ENCODE data around the gene DCXR. TPM values are rescaled to one million over a fixed set of nuclear protein-coding genes. Genes with fewer than 3 reads are reported as not detected.

The DCXR gene
- total and polyA plus RNA-seq, 10 of the 15 experiments (the other 5 are each of a cell fraction or from before 2014, with no cell fraction given), result 12.3 to 139 (median 88.9) TPM

DNA sequence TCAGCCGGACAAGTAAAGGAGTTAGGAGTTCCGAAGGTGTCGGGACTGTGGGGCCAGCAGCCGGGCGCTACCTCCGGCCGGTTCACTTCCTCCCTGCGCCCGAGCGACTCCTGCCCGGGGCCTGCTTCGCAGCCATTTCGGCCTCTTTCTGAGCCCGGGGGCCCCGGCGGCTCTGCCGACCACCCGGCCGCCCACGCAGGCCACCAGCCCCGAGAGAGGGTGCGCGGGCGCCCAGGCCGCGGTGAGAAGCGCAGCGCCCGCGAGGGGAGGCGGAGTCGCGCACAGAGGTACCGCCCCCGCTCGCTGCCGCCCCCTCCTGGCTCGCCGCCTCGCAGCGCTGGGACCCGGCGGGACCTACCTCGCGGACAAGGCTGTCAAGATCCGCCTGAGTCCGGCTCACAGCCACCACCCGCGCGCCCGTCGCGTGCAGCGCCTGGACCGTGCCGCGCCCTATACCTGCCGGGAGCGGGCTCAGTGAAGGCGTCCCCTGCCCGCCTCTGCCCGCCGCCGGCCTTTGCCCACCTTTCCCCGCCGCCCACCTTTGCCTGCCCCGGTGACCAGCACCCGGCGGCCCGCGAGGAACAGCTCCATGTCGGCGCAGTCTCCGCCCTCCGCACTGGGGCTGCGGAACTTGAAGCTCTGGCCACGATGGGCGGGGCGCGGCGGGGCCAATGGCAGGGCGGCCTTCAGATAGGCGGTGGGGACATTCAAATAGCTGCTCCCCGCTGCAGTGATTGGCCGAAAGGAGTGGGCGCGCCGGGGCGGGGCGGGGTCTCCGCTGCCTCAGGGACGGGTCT lies at the start of gene DCXR (continued):
- TF ChIP-seq EP300 (IDR thresholded peaks at IDR 0.05; ENCODE audit: borderline replicate concordance in 1 of 2, control insufficient read depth in 1 of 2, low read depth in 2 of 2, low read length in 2 of 2), result no peak
- no peak for TF ChIP-seq PML (IDR thresholded peaks at IDR 0.05; ENCODE audit: low read length)
- TF ChIP-seq ZNF384 (IDR thresholded peaks at IDR 0.05; ENCODE audit: borderline replicate concordance, low read depth, low read length), result no peak
- peak; percentile 99 for TF ChIP-seq POLR2A (IDR thresholded peaks at IDR 0.05; ENCODE audit: low read depth, low read length)
- TF ChIP-seq ZNF217 (IDR thresholded peaks at IDR 0.05), result peak; percentile 36; the same call in 1 of the 2 replicates
- TF ChIP-seq WRNIP1 (IDR thresholded peaks at IDR 0.05; ENCODE audit: borderline replicate concordance, low read depth, low read length), result no peak
- TF ChIP-seq NR2F1 (conservative IDR thresholded peaks at IDR 0.05), result peak; percentile 86
- TF ChIP-seq SMAD5 (IDR thresholded peaks at IDR 0.05; ENCODE audit: low read depth), result peak; percentile 86
- TF ChIP-seq GATAD2B (conservative IDR thresholded peaks at IDR 0.05; ENCODE audit: low read depth), result peak; percentile 97
- no peak for TF ChIP-seq ZBED1 (IDR thresholded peaks at IDR 0.05; ENCODE audit: borderline replicate concordance)
- TF ChIP-seq TCF12 (IDR thresholded peaks at IDR 0.05; ENCODE audit: low read depth, low read length), result no peak
- TF ChIP-seq RAD21 (IDR thresholded peaks at IDR 0.05; ENCODE audit: insufficient read depth, low read depth, low read length), result no peak
- no peak for TF ChIP-seq MTA2 (IDR thresholded peaks at IDR 0.05; ENCODE audit: low read depth)
- TF ChIP-seq NR2C2 (IDR thresholded peaks at IDR 0.05; ENCODE audit: borderline replicate concordance, control insufficient read depth, insufficient read length, low read depth), result no peak
- TF ChIP-seq HDAC6 (IDR thresholded peaks at IDR 0.05; ENCODE audit: unreplicated experiment), result no peak
- no peak for TF ChIP-seq CBX5 (IDR thresholded peaks at IDR 0.05; ENCODE audit: low read depth)
- no peak for TF ChIP-seq YBX1 (IDR thresholded peaks at IDR 0.05)
- TF ChIP-seq ZSCAN29 (IDR thresholded peaks at IDR 0.05), result 0 out of 2 replicates have a peak, but pooled peaks have one; percentile 48
